Esophagus (tissue), 2 donors: Measurements from ENCODE around the gene NFIX. TPM values are rescaled to one million over a fixed set of nuclear protein-coding genes. Genes with fewer than 3 reads are reported as not detected.
A peak's percentile ranks its signal among the peaks of the same experiment; 100 is the strongest.

Source experiments
- H3K27ac ChIP-seq, 2 donors: one replicate each; pipeline ENCODE4 v1.5.1; 2013; ENCODE audit warnings: low read depth in 2 of 2, mild to moderate bottlenecking in 2 of 2, inconsistent platforms in 1 of 2, low read length in 1 of 2, moderate library complexity in 1 of 2
- H3K27me3 ChIP-seq, 2 donors: one replicate each; pipeline ENCODE4 v1.6.1; 2013; ENCODE audit warnings: low read length in 2 of 2, control low read depth in 1 of 2, mild to moderate bottlenecking in 1 of 2; ENCODE audit not compliant: insufficient read depth in 2 of 2, control insufficient read depth in 1 of 2
- H3K36me3 ChIP-seq, 2 donors: one replicate each; pipeline ENCODE4 v1.6.1; 2013; ENCODE audit warnings: low read length in 1 of 2; ENCODE audit not compliant: control insufficient read depth in 2 of 2, insufficient read depth in 2 of 2
- H3K4me1 ChIP-seq, 2 donors: one replicate each; pipeline ENCODE4 v1.6.1; 2013; ENCODE audit warnings: low read length in 1 of 2; ENCODE audit not compliant: control insufficient read depth in 2 of 2, insufficient read depth in 2 of 2
- H3K4me3 ChIP-seq, 2 donors: one replicate each; pipeline ENCODE4 v1.5.1; 2013; ENCODE audit warnings: low read length in 2 of 2, mild to moderate bottlenecking in 2 of 2, low read depth in 1 of 2, moderate library complexity in 1 of 2
- H3K9me3 ChIP-seq, 2 donors: one replicate each; pipeline ENCODE4 v1.6.1; 2013; ENCODE audit warnings: mild to moderate bottlenecking in 2 of 2, low read depth in 1 of 2, low read length in 1 of 2, moderate library complexity in 1 of 2; ENCODE audit not compliant: control insufficient read depth in 2 of 2, insufficient read depth in 1 of 2
- WGBS, 2 donors: extraction: QIAGEN DNeasy Blood & Tissue Kit; methylation state at CpG; one replicate each; pipeline ENCODE4 v1.1.7; 2013; 5-methylcytosine and 5-hydroxymethylcytosine counted together
- polyA plus RNA-seq, 2 donors: library from polyadenylated mRNA; stranded (reverse); fragments of 200-250 nt; gene quantifications; one replicate each; pipeline ENCODE4 v1.2.3, GENCODE V29; 2013
- donor health status: healthy with polysubstance abuse.
- donor health status: Bipolar disorder and iron deficiency.

The NFIX gene
- polyA plus RNA-seq, 2 donors: 26.9 to 38.5 TPM

- H3K9me3 ChIP-seq: no peaks in the 10 kb centered on the region
- H3K27ac ChIP-seq: peak overlapping the region; percentile 89 to 94
- peaks cover 27 to 51% of the 10 kb centered on the region in 2 donors for H3K4me1 ChIP-seq
- WGBS, 2 donors: 40 to 47% methylated on average over 49 to 54 of the region's 54 CpGs
- H3K36me3 ChIP-seq: no peaks in the 10 kb centered on the region
- H3K27me3 ChIP-seq: no peaks in the 10 kb centered on the region
- peak overlapping the region; percentile 9 to 46 for H3K4me3 ChIP-seq
Observed at GRCh38 chr19:13011653-13012389, 16.5 kb downstream of the NFIX start.

GRCh38 chr19:13012390-13012689 lies 17.1 kb downstream of the NFIX start:
- no peaks in the 10 kb centered on the region for H3K27me3 ChIP-seq
- peaks cover 24 to 47% of the 10 kb centered on the region in 2 donors for H3K4me1 ChIP-seq
- peak overlapping the region; percentile 89 to 94 for H3K27ac ChIP-seq
- H3K36me3 ChIP-seq: no peaks in the 10 kb centered on the region
- H3K4me3 ChIP-seq: peak overlapping the region; percentile 9 to 46
- H3K9me3 ChIP-seq: no peaks in the 10 kb centered on the region
- 26 to 36% methylated on average over 23 of the region's 23 CpGs for WGBS, 2 donors

GRCh38 chr19:13012690-13013608 lies 17.7 kb downstream of the NFIX start:
- peak overlapping the region; percentile 43 to 46 for H3K4me3 ChIP-seq
- 9 to 18% methylated on average over 52 of the region's 52 CpGs for WGBS, 2 donors
- H3K4me1 ChIP-seq: peaks cover 21 to 43% of the 10 kb centered on the region in 2 donors

GRCh38 chr19:13013649-13014048 lies 18.4 kb downstream of the NFIX start:
- Histone ChIP-seq H3K4me3 (peak overlapping the region in 1 of 2 donors; percentile 46), H3K27ac (peak overlapping the region; percentile 89 to 94), H3K36me3 (no peaks in the 10 kb centered on the region), H3K27me3 (no peaks in the 10 kb centered on the region), H3K4me1 (peaks cover 19 to 37% of the 10 kb centered on the region in 2 donors), H3K9me3 (no peaks in the 10 kb centered on the region)
- WGBS, 2 donors: 19 to 33% methylated on average over 20 of the region's 20 CpGs

More at GRCh38 chr19:13012690-13013608, 17.7 kb downstream of the NFIX start:
- Histone ChIP-seq H3K27ac (peak overlapping the region; percentile 89 to 94), H3K36me3 (no peaks in the 10 kb centered on the region), H3K9me3 (no peaks in the 10 kb centered on the region), H3K27me3 (no peaks in the 10 kb centered on the region)

GRCh38 chr19:13014101-13014920 lies 19.0 kb downstream of the NFIX start:
- 27 to 39% methylated on average over 35 of the region's 35 CpGs for WGBS, 2 donors
- H3K4me3 ChIP-seq: peak overlapping the region in 1 of 2 donors; percentile 46
- H3K27ac ChIP-seq: peak overlapping the region; percentile 89 to 94
- no peaks in the 10 kb centered on the region for H3K27me3 ChIP-seq
- H3K9me3 ChIP-seq: no peaks in the 10 kb centered on the region
- peaks cover 19 to 32% of the 10 kb centered on the region in 2 donors for H3K4me1 ChIP-seq
- no peaks in the 10 kb centered on the region for H3K36me3 ChIP-seq

GRCh38 chr19:13014921-13015280 lies 19.6 kb downstream of the NFIX start:
- peak overlapping the region; percentile 89 to 94 for H3K27ac ChIP-seq
- 44 to 62% methylated on average over 4 of the region's 4 CpGs for WGBS, 2 donors
- no peaks in the 10 kb centered on the region for H3K27me3 ChIP-seq
- H3K36me3 ChIP-seq: no peaks in the 10 kb centered on the region
- H3K4me1 ChIP-seq: peaks cover 19 to 28% of the 10 kb centered on the region in 2 donors
- peak overlapping the region in 1 of 2 donors; percentile 46 for H3K4me3 ChIP-seq
- H3K9me3 ChIP-seq: no peaks in the 10 kb centered on the region

GRCh38 chr19:13015361-13016223 lies 20.3 kb downstream of the NFIX start:
- H3K9me3 ChIP-seq: no peaks in the 10 kb centered on the region
- H3K4me3 ChIP-seq: peak overlapping the region in 1 of 2 donors; percentile 41
- WGBS, 2 donors: 40 to 55% methylated on average over 12 of the region's 12 CpGs
- no peaks in the 10 kb centered on the region for H3K36me3 ChIP-seq
- no peaks in the 10 kb centered on the region for H3K27me3 ChIP-seq
- peak overlapping the region; percentile 89 to 93 for H3K27ac ChIP-seq
- peaks cover 21 to 27% of the 10 kb centered on the region in 2 donors for H3K4me1 ChIP-seq

GRCh38 chr19:13016245-13016627 lies 21.0 kb downstream of the NFIX start:
- Histone ChIP-seq H3K9me3 (no peaks in the 10 kb centered on the region), H3K4me3 (peak overlapping the region in 1 of 2 donors; percentile 41), H3K36me3 (no peaks in the 10 kb centered on the region), H3K4me1 (peaks cover 22 to 29% of the 10 kb centered on the region in 2 donors), H3K27me3 (no peaks in the 10 kb centered on the region), H3K27ac (peak overlapping the region; percentile 89 to 93)
- 36 to 55% methylated on average over 7 of the region's 7 CpGs for WGBS, 2 donors
